ENCODE measurements around the gene DUXB.

DUXB gene

DNA sequence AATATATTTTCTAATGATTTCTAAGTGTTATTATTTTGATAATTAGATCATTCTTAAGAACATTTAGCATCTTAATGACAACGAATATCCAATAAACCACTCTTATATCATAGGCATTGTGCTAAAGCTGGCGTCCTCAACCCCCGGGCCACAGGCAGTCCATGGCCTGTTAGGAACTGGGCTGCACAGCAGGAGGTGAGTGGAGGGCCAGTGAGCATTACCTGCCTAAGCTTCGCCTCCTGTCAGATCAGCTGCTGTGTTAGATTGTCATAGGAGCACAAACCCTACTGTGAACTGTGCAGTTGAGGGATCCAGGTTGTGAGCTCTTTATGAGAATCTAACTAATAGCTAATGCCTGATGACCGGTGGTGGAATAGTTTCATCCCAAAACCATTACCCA, 3.7 kb downstream of the DUXB start:
- Mint-ChIP-seq H3K27me3 (no peaks in the 10 kb centered on the region), H3K4me3 (no peak overlapping the region), H3K27ac (no peak overlapping the region), H3K4me1 (ENCODE audit: low read depth) (no peaks in the 10 kb centered on the region), H3K9me3 (ENCODE audit: low read depth) (no peaks in the 10 kb centered on the region), H3K36me3 (peaks cover 3% of the 10 kb centered on the region)

DNA sequence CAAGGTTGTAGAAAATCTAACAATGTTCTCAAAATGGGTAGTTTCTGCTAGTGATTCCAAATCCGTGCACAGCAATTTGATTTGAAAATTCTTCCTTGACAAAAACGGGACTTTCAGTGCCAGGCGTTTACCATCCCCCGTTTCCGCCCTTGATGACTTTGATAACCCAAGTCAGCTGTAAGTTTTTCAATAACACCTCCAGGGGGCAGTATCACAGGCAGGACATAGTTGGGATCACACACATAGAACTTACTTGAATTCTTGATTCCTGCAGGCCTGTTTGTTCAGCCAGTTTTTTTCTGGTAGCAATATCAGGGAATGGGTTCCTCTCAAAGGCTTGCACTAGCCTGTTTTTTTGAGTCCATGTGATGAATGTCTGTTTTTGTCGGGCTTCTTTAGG, 5.6 kb downstream of the DUXB start:
- H3K27me3 Mint-ChIP-seq, result no peaks in the 10 kb centered on the region
- H3K9me3 Mint-ChIP-seq (ENCODE audit: low read depth), result no peaks in the 10 kb centered on the region
- peaks cover 3% of the 10 kb centered on the region for H3K36me3 Mint-ChIP-seq
- H3K4me1 Mint-ChIP-seq (ENCODE audit: low read depth), result no peaks in the 10 kb centered on the region
- H3K27ac Mint-ChIP-seq, result no peak overlapping the region
- no peak overlapping the region for H3K4me3 Mint-ChIP-seq

DNA sequence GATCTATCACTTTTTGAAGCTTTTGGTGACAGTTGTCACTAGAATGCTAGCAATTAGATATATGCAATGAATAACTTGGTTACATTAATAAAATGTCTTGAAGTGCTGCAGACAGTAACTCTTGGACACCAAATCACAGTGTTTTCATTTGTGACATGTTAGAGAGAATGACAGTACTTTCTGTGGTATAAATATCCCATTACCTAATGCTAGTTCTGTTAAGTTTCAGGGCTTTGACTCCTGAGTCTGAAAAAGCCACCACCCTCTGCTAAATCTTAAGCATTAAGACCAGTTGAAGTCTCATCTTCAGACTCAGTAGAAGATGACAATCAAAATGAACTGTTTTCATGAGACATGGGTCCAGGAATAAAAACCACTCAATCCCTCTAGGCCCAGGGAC, 13.9 kb downstream of the DUXB start:
- no peaks in the 10 kb centered on the region for H3K27me3 Mint-ChIP-seq
- H3K9me3 Mint-ChIP-seq (ENCODE audit: low read depth), result no peaks in the 10 kb centered on the region
- no peak overlapping the region for H3K27ac Mint-ChIP-seq
- no peaks in the 10 kb centered on the region for H3K4me1 Mint-ChIP-seq (ENCODE audit: low read depth)
- H3K36me3 Mint-ChIP-seq, result peaks cover 6% of the 10 kb centered on the region
- no peak overlapping the region for H3K4me3 Mint-ChIP-seq

DNA sequence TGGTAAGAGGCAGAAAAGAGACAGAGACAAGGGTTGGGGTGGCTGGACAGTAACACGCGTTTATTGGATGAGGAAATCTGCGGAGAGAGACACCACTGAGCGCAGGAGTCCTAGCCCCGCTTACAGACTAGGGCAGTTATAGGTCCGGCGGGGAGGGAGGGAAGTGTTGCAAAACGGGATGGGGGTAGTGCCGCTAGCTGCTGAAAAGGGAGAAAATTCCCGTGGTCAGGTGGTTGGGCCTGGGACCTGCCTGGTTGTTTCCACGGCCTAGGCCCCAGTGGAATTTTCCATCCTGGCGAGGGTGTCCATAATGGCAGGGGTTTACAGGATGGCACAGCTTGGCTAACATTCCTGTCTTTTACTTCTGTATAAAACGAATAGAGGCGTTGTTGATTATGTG, 19.0 kb downstream of the DUXB start:
- Mint-ChIP-seq H3K4me3 (no peak overlapping the region), H3K27ac (no peak overlapping the region), H3K9me3 (ENCODE audit: low read depth) (no peaks in the 10 kb centered on the region), H3K36me3 (peaks cover 6% of the 10 kb centered on the region), H3K4me1 (ENCODE audit: low read depth) (no peaks in the 10 kb centered on the region), H3K27me3 (no peaks in the 10 kb centered on the region)

DNA sequence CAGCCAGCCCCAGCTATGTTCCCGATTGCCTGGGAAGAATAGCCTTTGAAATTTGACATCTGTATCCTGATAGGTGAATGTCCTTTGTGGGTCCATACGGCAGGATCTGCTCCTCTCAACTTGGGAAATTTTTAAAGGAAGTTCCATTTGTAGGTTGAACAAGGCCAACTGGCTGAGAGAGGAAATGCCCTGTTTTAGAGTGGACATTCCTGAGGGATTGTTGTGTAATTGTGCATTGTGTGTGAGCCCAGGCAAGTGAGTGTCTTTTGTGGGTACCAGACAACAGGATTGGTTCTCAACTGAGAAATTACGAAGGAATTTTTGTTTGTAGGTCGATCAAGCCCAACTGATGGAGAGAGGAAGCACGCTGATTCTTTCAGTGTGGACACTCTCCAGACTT, 21.9 kb downstream of the DUXB start:
- Mint-ChIP-seq H3K36me3 (peaks cover 4% of the 10 kb centered on the region), H3K4me1 (ENCODE audit: low read depth) (no peaks in the 10 kb centered on the region), H3K9me3 (ENCODE audit: low read depth) (no peaks in the 10 kb centered on the region), H3K27ac (no peak overlapping the region), H3K27me3 (no peaks in the 10 kb centered on the region), H3K4me3 (no peak overlapping the region)

DNA sequence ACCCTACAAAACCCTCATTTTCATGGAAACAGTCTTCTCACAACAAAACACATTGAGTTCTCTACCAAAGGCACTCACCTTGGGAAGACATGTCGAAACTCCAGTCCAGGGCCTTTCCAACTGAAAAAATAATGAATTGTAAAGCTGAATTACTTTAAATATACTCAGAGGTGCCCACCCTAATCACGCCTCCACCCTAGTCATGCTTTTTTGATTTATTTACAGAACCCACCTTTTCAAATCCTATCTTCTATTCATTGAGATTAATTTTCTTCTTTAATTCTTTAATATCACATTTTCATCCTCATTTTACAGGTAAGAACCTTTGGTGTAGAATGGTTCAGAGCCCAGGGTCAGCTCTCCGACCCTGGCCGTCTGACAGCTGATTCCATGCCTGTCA, 24.4 kb downstream of the DUXB start, which contains the start of gene CPHXL2:
TSS of gene CPHXL2 (minus strand) at position 101 of the 400 bp plus-strand sequence. CDS start at position 91, 10 bp downstream.
- no peaks in the 10 kb centered on the region for H3K27me3 Mint-ChIP-seq
- H3K36me3 Mint-ChIP-seq, result peaks cover under 1% of the 10 kb centered on the region
- H3K4me3 Mint-ChIP-seq, result no peak within 1 kb of the TSS
- H3K9me3 Mint-ChIP-seq (ENCODE audit: low read depth), result no peaks in the 10 kb centered on the region
- no peaks in the 10 kb centered on the region for H3K4me1 Mint-ChIP-seq (ENCODE audit: low read depth)
- H3K27ac Mint-ChIP-seq, result no peak within 1 kb of the TSS

DNA sequence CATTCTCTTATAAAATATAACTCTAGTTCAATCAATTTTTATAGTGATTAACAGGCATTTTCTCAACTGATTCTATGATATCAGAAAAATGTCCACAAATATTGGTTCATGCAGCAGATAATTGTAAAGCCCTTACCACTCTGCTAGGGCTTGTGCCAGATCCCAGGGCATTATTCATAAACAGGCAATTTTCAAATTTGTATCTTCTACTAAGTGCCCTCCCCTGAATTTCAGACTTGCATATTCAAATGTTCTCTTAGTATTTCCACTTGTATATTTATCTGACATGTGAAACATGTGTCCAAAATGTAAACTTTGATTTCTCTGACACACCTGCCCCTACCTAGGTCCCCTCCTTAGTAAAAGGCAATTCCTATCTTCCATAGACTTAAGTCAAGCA, 33.8 kb downstream of the DUXB start:
- no peak overlapping the region for H3K4me3 Mint-ChIP-seq
- no peaks in the 10 kb centered on the region for H3K9me3 Mint-ChIP-seq (ENCODE audit: low read depth)
- H3K27me3 Mint-ChIP-seq, result no peaks in the 10 kb centered on the region
- H3K36me3 Mint-ChIP-seq, result no peaks in the 10 kb centered on the region
- H3K4me1 Mint-ChIP-seq (ENCODE audit: low read depth), result no peaks in the 10 kb centered on the region
- H3K27ac Mint-ChIP-seq, result no peak overlapping the region

DNA sequence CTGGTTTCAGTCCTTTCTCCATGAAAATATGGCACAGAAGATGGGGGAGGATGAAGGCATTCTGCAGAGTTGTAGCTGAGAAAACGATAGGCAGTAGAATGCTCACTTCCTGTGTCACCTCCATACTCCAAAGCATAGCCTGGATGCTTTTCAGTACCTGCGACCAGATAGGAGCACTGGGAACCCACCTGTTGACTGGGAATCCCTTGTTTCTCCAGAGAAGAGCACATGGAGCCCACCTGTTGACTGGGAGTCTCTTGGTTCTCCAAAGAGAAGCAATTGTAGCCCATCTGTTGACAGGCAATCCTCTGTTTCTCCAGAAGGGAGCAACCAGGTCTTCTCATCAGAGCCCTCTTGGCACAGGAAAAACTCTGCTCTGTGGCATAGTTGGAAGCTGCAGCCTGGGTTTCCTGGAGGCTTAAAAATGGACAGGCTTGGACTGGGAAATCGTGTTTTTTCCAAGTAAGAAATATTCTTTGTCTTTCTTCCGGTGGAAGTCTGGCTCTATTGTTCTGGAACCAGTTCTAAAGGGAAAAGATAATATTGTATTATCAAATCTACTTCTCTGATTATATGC, 40.4 kb downstream of the DUXB start:
- Mint-ChIP-seq H3K4me1 (ENCODE audit: low read depth) (peaks cover 8% of the 10 kb centered on the region), H3K36me3 (peaks cover 3% of the 10 kb centered on the region), H3K27ac (peak overlapping the region; percentile 22), H3K27me3 (no peaks in the 10 kb centered on the region), H3K4me3 (no peak overlapping the region), H3K9me3 (ENCODE audit: low read depth) (no peaks in the 10 kb centered on the region)

- Mint-ChIP-seq H3K27me3 (no peaks in the 10 kb centered on the region), H3K4me1 (ENCODE audit: low read depth) (peaks cover 8% of the 10 kb centered on the region), H3K9me3 (ENCODE audit: low read depth) (no peaks in the 10 kb centered on the region), H3K27ac (peak overlapping the region; percentile 22), H3K36me3 (peaks cover 3% of the 10 kb centered on the region), H3K4me3 (no peak overlapping the region)
Measured at GRCh38 chr16:75660321-75660720, 40.9 kb downstream of the DUXB start.

DNA sequence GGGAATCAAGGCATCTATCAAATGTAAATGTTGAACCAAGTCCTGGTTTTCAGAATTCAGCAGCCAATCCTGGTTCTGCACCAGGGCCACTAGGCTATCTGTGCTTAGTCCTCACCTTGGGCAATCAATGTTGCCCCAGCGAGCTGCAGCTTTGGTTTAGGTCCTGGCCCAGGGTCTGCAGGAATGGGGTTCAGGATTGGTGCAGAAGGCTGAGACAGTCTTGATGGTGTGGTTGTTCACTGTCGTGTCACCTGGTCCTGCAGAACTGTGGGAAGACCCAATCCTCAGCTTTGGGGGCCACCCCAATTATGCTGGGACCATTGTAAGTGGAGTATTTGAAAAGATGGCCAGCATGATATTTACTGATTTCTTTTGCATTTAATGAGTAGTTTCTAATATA, 43.1 kb downstream of the DUXB start:
- Mint-ChIP-seq H3K27me3 (no peaks in the 10 kb centered on the region), H3K9me3 (ENCODE audit: low read depth) (no peaks in the 10 kb centered on the region), H3K36me3 (peaks cover 3% of the 10 kb centered on the region), H3K4me1 (ENCODE audit: low read depth) (peaks cover 21% of the 10 kb centered on the region), H3K27ac (no peak overlapping the region), H3K4me3 (no peak overlapping the region)

GRCh38 chr16:75653922-75654321, 47.3 kb downstream of the DUXB start:
- Mint-ChIP-seq H3K4me3 (no peak overlapping the region), H3K4me1 (ENCODE audit: low read depth) (peaks cover 49% of the 10 kb centered on the region), H3K27me3 (no peaks in the 10 kb centered on the region), H3K36me3 (peaks cover 7% of the 10 kb centered on the region), H3K9me3 (ENCODE audit: low read depth) (no peaks in the 10 kb centered on the region), H3K27ac (peak overlapping the region; percentile 90)

- Mint-ChIP-seq H3K4me3 (peak overlapping the region; percentile 95), H3K4me1 (ENCODE audit: low read depth) (peaks cover 63% of the 10 kb centered on the region), H3K27me3 (no peaks in the 10 kb centered on the region), H3K27ac (peak overlapping the region; percentile 96), H3K36me3 (peaks cover 12% of the 10 kb centered on the region), H3K9me3 (ENCODE audit: low read depth) (no peaks in the 10 kb centered on the region)
Measured at GRCh38 chr16:75648265-75649076, 52.8 kb downstream of the DUXB start.

GRCh38 chr16:75647492-75648264, 53.6 kb downstream of the DUXB start, which contains the start of the genes KARS1 and TERF2IP:
TSS of gene KARS1 (minus strand) at chr16:75647665. CDS start at chr16:75647639, 26 bp downstream.
TSS of gene TERF2IP (plus strand) at chr16:75647773. CDS start at chr16:75647883, 110 bp downstream.
- H3K27me3 Mint-ChIP-seq, result no peaks in the 10 kb centered on the region
- peaks cover 59% of the 10 kb centered on the region for H3K4me1 Mint-ChIP-seq (ENCODE audit: low read depth)
- peak within 1 kb of the TSS; percentile 99 for H3K27ac Mint-ChIP-seq
- peak within 1 kb of the TSS; percentile 98 for H3K4me3 Mint-ChIP-seq
- no peaks in the 10 kb centered on the region for H3K9me3 Mint-ChIP-seq (ENCODE audit: low read depth)
- H3K36me3 Mint-ChIP-seq, result peaks cover 12% of the 10 kb centered on the region

DNA sequence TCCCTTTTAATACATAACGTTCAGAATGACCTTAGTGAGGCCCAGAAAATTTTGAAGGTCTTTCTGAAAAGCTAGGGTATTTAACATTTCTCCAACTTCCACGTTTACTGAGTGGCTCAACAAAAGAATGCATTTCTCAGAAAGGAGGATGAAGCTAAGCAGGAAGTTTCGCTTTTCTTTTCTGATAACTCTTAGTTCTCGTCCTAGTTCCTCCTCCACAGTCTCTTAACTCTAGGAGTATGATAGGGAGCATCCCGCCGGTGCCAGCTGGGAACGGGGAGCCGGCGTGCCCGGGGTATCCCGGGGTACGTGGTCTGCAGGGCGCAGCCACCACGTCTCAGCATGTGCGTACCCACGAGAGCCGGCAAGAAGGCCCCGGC, 54.2 kb downstream of the DUXB start:
- peaks cover 12% of the 10 kb centered on the region for H3K36me3 Mint-ChIP-seq
- peaks cover 58% of the 10 kb centered on the region for H3K4me1 Mint-ChIP-seq (ENCODE audit: low read depth)

More for the DNA sequence above, 54.2 kb downstream of the DUXB start:
- no peaks in the 10 kb centered on the region for H3K9me3 Mint-ChIP-seq (ENCODE audit: low read depth)
- peak overlapping the region; percentile 99 for H3K27ac Mint-ChIP-seq
- H3K27me3 Mint-ChIP-seq, result no peaks in the 10 kb centered on the region
- peak overlapping the region; percentile 98 for H3K4me3 Mint-ChIP-seq
